GM12878 (cell line): ENCODE measurements around the gene ARL4C. TPM values are rescaled to one million over a fixed set of nuclear protein-coding genes. Genes with fewer than 3 reads are reported as not detected.

Experiments used
- ATAC-seq: fragments of 200-7000 bp; cut with Tn5 transposase; 3 replicates; pipeline ENCODE4 v1.9.1; 2020; ENCODE audit warnings: mild to moderate bottlenecking, moderate library complexity
- BruUV-seq: library from RNA; stranded (reverse); fragments of 400-500 nt; replicated peaks from 2 replicates; lab custom pipeline; 2021; lab: Mats Ljungman, UMichigan
- CTCF ChIA-PET: fragments of 300-600 bp; sonication (Branson Sonifier 250); formaldehyde crosslinking; extraction: SDS; loops from one replicate; lab custom pipeline; 2021; ENCODE audit warnings: inconsistent platforms; lab: Yijun Ruan, JAX
- POLR2A ChIA-PET: fragments of 350-600 bp; formaldehyde crosslinking; extraction: SDS; loops from one replicate; lab custom pipeline; 2021; ENCODE audit warnings: inconsistent platforms; lab: Charles Lee
- RAD21 ChIA-PET: fragments of 300-600 bp; sonication (Branson Sonifier 250); formaldehyde crosslinking; loops from one replicate; lab custom pipeline; 2023; ENCODE audit warnings: antibody characterized with exemption; ENCODE audit not compliant: unreplicated experiment; lab: Charles Lee
- SMC1A ChIA-PET: fragments of 300-600 bp; sonication (Branson Sonifier 250); formaldehyde crosslinking; loops from one replicate; lab custom pipeline; 2023; ENCODE audit not compliant: unreplicated experiment, uncharacterized antibody; lab: Charles Lee
- DNase-seq: peaks from one replicate; pipeline ENCODE4 v3.0.0-alpha.2; 2011; ENCODE audit warnings: low read depth, low spot score
- FAIRE-seq: peaks from 3 replicates; lab custom pipeline; 2011; peaks lifted over from hg19 to GRCh38; lab: Jason Lieb, UNC
- H2AFZ ChIP-seq: 2 replicates; pipeline ENCODE4 v1.6.0; 2011; ENCODE audit warnings: low read depth, low read length, control low read depth; ENCODE audit not compliant: control insufficient read depth
- H3K27ac ChIP-seq: 2 replicates; pipeline ENCODE4 v1.5.1; 2011; ENCODE audit warnings: control low read depth; ENCODE audit not compliant: control insufficient read depth, insufficient read depth
- H3K27me3 ChIP-seq, 2 experiments: replicated peaks in 1 of 2; 2 replicates each; pipeline versions ENCODE4 v1.6.0 to v1.6.1; 2011; ENCODE audit warnings: low read length in 1 of 2; ENCODE audit not compliant: control insufficient read depth in 2 of 2, insufficient read depth in 2 of 2
- H3K36me3 ChIP-seq, 2 experiments: 2 replicates each; pipeline ENCODE4 v1.5.1; 2011; ENCODE audit warnings: low read length in 1 of 2; ENCODE audit not compliant: control insufficient read depth in 2 of 2, insufficient read depth in 2 of 2
- H3K4me1 ChIP-seq: 2 replicates; pipeline ENCODE4 v1.6.1; 2011; ENCODE audit warnings: mild to moderate bottlenecking, low read length, moderate library complexity, mixed read lengths; ENCODE audit not compliant: control insufficient read depth, insufficient read depth
- H3K4me2 ChIP-seq: 2 replicates; pipeline ENCODE4 v1.6.0; 2011; ENCODE audit warnings: control low read depth; ENCODE audit not compliant: control insufficient read depth, insufficient read depth
- H3K4me3 ChIP-seq: fragments of 200-600 bp; sonication (generic); 2 replicates; pipeline ENCODE4 v1.5.1; 2016
- H3K79me2 ChIP-seq: 2 replicates; pipeline ENCODE4 v1.6.0; 2011; ENCODE audit warnings: low read length; ENCODE audit not compliant: control insufficient read depth, insufficient read depth
- H3K9ac ChIP-seq: 2 replicates; pipeline ENCODE4 v1.8.0; 2011; ENCODE audit warnings: low read length, control low read depth, mixed read lengths; ENCODE audit not compliant: control insufficient read depth, insufficient read depth
- H3K9me3 ChIP-seq: replicated peaks from 3 replicates; pipeline ENCODE4 v1.5.1; 2011; ENCODE audit warnings: mild to moderate bottlenecking, low read length; ENCODE audit not compliant: control insufficient read depth, insufficient read depth
- H4K20me1 ChIP-seq: 2 replicates; pipeline ENCODE4 v1.6.0; 2011; ENCODE audit not compliant: control insufficient read depth, insufficient read depth
- CHD1 ChIP-seq: IDR thresholded peaks from 2 replicates; pipeline ENCODE4 v1.6.1; 2012; ENCODE audit warnings: low read depth, low read length, improper control_type of control experiment
- CTCF ChIP-seq, 3 experiments: IDR thresholded peaks in 2 of 3; conservative IDR thresholded peaks in 1 of 3; 2 replicates each; pipeline ENCODE4 v1.5.1; 2011; ENCODE audit warnings: low read depth in 3 of 3, low read length in 3 of 3, mild to moderate bottlenecking in 3 of 3, control low read depth in 2 of 3, moderate library complexity in 2 of 3, inconsistent platforms in 1 of 3, mixed read lengths in 1 of 3; ENCODE audit not compliant: control insufficient read depth in 2 of 3, insufficient read depth in 1 of 3; ENCODE audit errors: extremely low read depth in 1 of 3
- HDAC6 ChIP-seq: fragments of 200-600 bp; sonication (generic); IDR thresholded peaks from one replicate; pipeline ENCODE4 v1.8.0; 2017; ENCODE audit warnings: antibody characterized with exemption; ENCODE audit not compliant: unreplicated experiment
- PBX3 ChIP-seq: IDR thresholded peaks from 2 replicates; pipeline ENCODE4 v1.6.1; 2011; ENCODE audit warnings: mild to moderate bottlenecking, low read depth, low read length, moderate library complexity; ENCODE audit not compliant: insufficient replicate concordance
- RAD21 ChIP-seq: IDR thresholded peaks from 2 replicates; pipeline ENCODE4 v1.6.1; 2011; ENCODE audit warnings: mild to moderate bottlenecking, low read depth, low read length, moderate library complexity; ENCODE audit not compliant: insufficient read depth
- SMC3 ChIP-seq: IDR thresholded peaks from 2 replicates; pipeline ENCODE4 v1.6.1; 2011; ENCODE audit warnings: low read length, improper control_type of control experiment, borderline replicate concordance
- ZNF24 ChIP-seq: fragments of 450-650 bp; IDR thresholded peaks from 2 replicates; pipeline ENCODE4 v1.6.1; 2017; ENCODE audit warnings: antibody characterized with exemption, mild to moderate bottlenecking
- ZNF622 ChIP-seq: fragments of 450-650 bp; IDR thresholded peaks from 2 replicates; pipeline ENCODE4 v1.6.1; 2017; ENCODE audit warnings: mild to moderate bottlenecking, inconsistent platforms
- whole genome bisulfite sequencing: methylation state at CpG from one replicate; pipeline ENCODE4 v1.1.6; 2016; ENCODE audit warnings: low lambda C conversion rate; ENCODE audit not compliant: insufficient replicate concordance, insufficient coverage; ENCODE audit errors: missing lambda C conversion rate; 5-methylcytosine and 5-hydroxymethylcytosine counted together
- in situ Hi-C: fragments of 300-500 bp; cut with MboI; formaldehyde crosslinking; loops from 9 replicates; pipeline ENCODE4 v1.14.3; 2018; ENCODE audit warnings: mixed read lengths
- intact Hi-C: fragments of 100-400 bp; cut with micrococcal nuclease; formaldehyde crosslinking; loops from one replicate; pipeline ENCODE4 v1.14.2; 2022; ENCODE audit not compliant: unreplicated experiment
- polyA plus RNA-seq, 11 experiments: library from polyadenylated mRNA; depleted of rRNA in 4 of 11; unstranded in 6 of 11; stranded (reverse) in 5 of 11; fragments of >200 nt; fragmentation: Nextera tagmentation in 4 of 11; fragmentation: Illumina TruSeq in 1 of 11; extraction: Ambion mirVana in 4 of 11; extraction: Trizol in 1 of 11; gene quantifications; 1 replicate in 1 of 11; 2 replicates in 10 of 11; pipeline versions ENCODE4 v1.2.1 to v1.2.3, GENCODE V29; 2011 to 2016; ENCODE audit warnings: inconsistent platforms in 2 of 11, missing spikeins in 2 of 11, low read depth in 1 of 11
- total RNA-seq, 4 experiments: library from RNA; depleted of rRNA in 3 of 4; stranded (reverse); fragments of >200 nt in 3 of 4; fragmentation: Illumina TruSeq in 1 of 4; extraction: Trizol in 1 of 4; gene quantifications; 2 replicates each; pipeline versions ENCODE4 v1.2.1 to v1.2.3, GENCODE V29; 2013 to 2021

Gene ARL4C
- total and polyA plus RNA-seq, 10 of the 15 experiments (the other 5 are each of a cell fraction or from before 2014, with no cell fraction given) = 0.03 to 0.72 (median 0.06) TPM; not detected in 4

- Histone ChIP-seq H3K79me2 (no peaks in the 10 kb centered on the region), H3K4me1 (no peaks in the 10 kb centered on the region), H3K9ac (no peak overlapping the region), H4K20me1 (no peaks in the 10 kb centered on the region; the same call in 1 of the 2 replicates), H3K36me3 (no peaks in the 10 kb centered on the region), H3K9me3 (no peaks in the 10 kb centered on the region), H3K27me3 (no peaks in the 10 kb centered on the region; a peak in 1 of 4 replicates), H2AFZ (no peak overlapping the region), H3K27ac (no peak overlapping the region), H3K4me3 (no peak overlapping the region), H3K4me2 (no peak overlapping the region)
- ATAC-seq (peak; percentile 93), DNase-seq (no peak), FAIRE-seq (peak; percentile 73)
- in situ Hi-C loops = loop anchor here (5.0 to 25.0 kb wide), 2 partner anchors 408 to 558 kb away; no protein-coding TSS in a partner anchor
- ChIA-PET SMC1A (interaction anchor here (0.7 to 1.6 kb wide), 6 partner anchors 11 to 573 kb away, joined by 3 to 8 read pairs (median 5); no protein-coding TSS in a partner anchor), CTCF (interaction anchor here (0.5 to 5.2 kb wide), 31 partner anchors 9 to 1654 kb away, joined by 3 to 23 read pairs (median 4); no protein-coding TSS in a partner anchor), POLR2A (no interaction called here), RAD21 (interaction anchor here (0.6 to 2.0 kb wide), 6 partner anchors 9 to 1747 kb away, joined by 3 to 9 read pairs (median 4); no protein-coding TSS in a partner anchor)
- no TSS peak for BruUV-seq
- intact Hi-C loops = loop anchor here (1.0 kb wide), 2 partner anchors 410 to 569 kb away; no protein-coding TSS in a partner anchor
- TF ChIP-seq CHD1 (no peak), PBX3 (no peak), CTCF (IDR thresholded peaks at IDR 0.05 in 2 of 3, conservative IDR thresholded peaks at IDR 0.05 in 1 of 3; ENCODE audit: control insufficient read depth in 2 of 3, extremely low read depth in 1 of 3, insufficient read depth in 1 of 3, low read depth in 3 of 3, low read length in 3 of 3) (peak; percentile 77 to 90 (median 82)), SMC3 (peak; percentile 73), ZNF24 (no peak), RAD21 (peak; percentile 57), HDAC6 (no peak), ZNF622 (no peak)
- WGBS = 27% methylated on average over 24 of the region's 24 CpGs
These were observed 48.1 kb upstream of the ARL4C start for GRCh38 chr2:234544659-234545611.
